Measurements from ENCODE around the gene POU2F2.

The POU2F2 gene

DNA sequence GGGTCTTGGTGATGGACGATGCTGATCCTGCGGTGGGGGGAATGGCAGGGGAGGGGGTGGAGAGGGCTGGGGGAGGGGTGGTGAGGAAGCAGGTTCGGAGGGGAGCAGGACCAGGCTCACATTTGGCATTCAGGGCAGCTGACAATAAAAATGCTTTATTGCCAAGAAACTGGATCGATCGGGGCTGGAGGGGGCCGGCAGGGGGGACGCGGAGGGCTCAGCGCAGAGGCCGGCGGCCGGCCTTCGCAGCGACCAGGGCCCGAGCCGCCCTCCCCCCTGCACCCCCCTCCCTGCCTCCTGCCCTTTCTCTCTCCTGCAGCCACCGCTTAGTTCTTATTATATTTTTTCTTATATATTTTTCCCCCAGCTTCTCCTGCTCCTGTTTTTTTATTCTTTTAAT is 18.1 kb upstream of the POU2F2 start:
- DNase-seq (ENCODE audit: low read depth), result no peak
- no peak overlapping the region for H3K4me3 ChIP-seq (replicated peaks; ENCODE audit: low read depth, low read length)
- TF ChIP-seq, protein P1, sequence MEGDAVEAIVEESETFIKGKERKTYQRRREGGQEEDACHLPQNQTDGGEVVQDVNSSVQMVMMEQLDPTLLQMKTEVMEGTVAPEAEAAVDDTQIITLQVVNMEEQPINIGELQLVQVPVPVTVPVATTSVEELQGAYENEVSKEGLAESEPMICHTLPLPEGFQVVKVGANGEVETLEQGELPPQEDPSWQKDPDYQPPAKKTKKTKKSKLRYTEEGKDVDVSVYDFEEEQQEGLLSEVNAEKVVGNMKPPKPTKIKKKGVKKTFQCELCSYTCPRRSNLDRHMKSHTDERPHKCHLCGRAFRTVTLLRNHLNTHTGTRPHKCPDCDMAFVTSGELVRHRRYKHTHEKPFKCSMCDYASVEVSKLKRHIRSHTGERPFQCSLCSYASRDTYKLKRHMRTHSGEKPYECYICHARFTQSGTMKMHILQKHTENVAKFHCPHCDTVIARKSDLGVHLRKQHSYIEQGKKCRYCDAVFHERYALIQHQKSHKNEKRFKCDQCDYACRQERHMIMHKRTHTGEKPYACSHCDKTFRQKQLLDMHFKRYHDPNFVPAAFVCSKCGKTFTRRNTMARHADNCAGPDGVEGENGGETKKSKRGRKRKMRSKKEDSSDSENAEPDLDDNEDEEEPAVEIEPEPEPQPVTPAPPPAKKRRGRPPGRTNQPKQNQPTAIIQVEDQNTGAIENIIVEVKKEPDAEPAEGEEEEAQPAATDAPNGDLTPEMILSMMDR (IDR thresholded peaks at IDR 0.05; ENCODE audit: low read length, missing control alignments), result no peak

DNA sequence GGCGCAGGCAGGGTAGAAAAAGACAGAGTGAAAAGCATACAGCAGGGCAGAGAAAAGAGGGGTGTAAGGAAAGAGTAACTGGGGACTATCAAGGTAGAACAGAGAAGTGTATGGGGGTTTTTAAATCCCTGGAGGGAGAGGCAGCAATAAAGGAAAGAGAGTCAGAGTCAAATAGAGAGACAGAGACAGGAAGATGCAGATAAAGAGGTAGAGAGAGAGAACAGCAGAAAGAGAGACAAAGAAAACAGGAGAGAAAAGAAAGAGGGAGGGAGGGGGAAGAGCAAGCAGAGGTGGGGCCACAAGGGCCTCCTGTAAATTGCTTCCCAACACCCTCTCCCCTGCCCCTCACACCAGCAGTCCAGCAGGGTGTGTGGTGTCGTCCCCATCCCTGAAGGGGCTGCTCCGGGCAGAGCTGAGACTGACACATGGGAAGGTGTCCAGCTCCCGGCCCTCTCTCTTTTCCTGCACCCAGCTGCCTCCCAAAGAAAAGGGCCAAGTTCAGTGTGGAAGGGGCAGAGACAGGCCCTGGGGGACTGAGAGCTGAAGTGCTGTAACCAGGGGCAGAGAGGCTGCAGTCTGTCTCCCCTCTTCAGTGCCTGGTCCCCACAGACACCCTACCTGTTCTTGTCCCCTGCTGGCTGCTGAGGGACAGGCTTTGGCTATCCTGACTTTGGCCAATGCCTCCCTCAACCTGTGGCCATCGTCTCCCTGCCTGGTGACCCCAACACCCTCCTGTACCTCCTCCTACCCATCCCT is 17.4 kb upstream of the POU2F2 start:
- DNase-seq (ENCODE audit: low read depth), result no peak
- TF ChIP-seq, protein P1 (IDR thresholded peaks at IDR 0.05; ENCODE audit: low read length, missing control alignments), result no peak
- no peak overlapping the region for H3K4me3 ChIP-seq (replicated peaks; ENCODE audit: low read depth, low read length)

DNA sequence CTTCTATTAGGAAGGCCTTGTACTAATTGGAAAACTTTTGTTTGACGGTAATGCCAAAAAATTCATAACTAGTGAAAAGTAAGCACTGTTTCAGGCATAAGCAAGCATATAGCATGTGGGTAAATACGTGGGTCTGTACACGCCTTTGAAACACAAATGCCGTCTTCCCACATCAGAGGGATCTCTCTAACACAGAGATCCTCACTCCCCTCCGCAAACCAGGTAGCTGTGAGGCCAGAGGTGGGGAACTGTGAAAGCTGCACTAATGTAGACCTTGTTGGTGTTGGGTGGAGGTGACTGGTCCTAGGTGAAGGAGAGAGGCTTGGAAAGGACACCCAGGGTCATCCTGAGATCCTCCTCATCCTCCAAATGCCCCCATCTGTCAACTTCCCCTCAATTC is 16.0 kb upstream of the POU2F2 start:
- DNase-seq (ENCODE audit: low read depth), result no peak
- TF ChIP-seq, protein P1 (IDR thresholded peaks at IDR 0.05; ENCODE audit: low read length, missing control alignments), result no peak

DNA sequence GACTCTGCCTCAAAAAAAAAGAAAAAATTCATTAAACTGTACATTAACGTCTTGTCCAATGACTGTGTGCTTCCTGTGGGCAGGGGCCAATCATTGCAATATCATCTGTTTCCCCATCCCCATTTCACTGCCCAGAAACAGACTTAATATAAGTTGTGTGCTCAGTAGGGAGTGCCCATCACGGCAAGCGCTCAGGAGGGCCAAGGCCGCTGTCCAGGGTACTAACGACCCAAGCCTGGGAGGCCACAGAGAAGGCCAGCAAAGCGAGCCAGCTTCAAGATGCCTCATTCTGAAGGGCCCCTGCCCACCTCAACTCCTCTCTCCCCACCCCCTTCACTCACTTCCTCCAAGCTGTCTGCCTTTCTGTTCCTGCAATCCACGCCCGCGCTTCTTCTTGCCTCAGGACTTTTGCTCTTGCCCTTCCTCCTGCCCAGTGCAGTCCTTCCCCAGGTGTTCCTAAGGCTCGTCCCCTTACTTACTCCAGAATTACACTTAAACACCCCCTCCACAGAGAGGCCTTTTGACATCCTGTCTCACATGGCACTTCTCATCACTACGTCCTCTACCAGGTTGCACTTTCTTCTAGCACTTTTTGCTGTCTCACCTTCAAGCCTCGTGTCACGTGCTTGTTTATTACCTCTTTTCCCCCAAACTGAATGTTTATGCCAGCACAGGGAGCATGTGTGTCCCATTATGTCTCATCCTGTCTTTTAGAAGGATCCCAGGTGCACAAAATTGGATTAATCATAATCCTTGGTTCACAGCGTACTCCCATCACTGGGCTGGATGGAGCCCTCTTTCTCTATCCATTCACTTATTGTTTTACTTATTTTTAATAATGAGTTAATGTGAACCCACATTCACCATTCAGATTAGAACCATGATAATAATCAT is 11.3 kb upstream of the POU2F2 start:
- DNase-seq (ENCODE audit: low read depth), result peak; percentile 58
- no peak overlapping the region for H3K4me3 ChIP-seq (replicated peaks; ENCODE audit: low read depth, low read length)
- TF ChIP-seq, protein P1 (IDR thresholded peaks at IDR 0.05; ENCODE audit: low read length, missing control alignments), result no peak

More for the DNA sequence above, 16.0 kb upstream of the POU2F2 start:
- H3K4me3 ChIP-seq (replicated peaks; ENCODE audit: low read depth, low read length), result no peak overlapping the region

DNA sequence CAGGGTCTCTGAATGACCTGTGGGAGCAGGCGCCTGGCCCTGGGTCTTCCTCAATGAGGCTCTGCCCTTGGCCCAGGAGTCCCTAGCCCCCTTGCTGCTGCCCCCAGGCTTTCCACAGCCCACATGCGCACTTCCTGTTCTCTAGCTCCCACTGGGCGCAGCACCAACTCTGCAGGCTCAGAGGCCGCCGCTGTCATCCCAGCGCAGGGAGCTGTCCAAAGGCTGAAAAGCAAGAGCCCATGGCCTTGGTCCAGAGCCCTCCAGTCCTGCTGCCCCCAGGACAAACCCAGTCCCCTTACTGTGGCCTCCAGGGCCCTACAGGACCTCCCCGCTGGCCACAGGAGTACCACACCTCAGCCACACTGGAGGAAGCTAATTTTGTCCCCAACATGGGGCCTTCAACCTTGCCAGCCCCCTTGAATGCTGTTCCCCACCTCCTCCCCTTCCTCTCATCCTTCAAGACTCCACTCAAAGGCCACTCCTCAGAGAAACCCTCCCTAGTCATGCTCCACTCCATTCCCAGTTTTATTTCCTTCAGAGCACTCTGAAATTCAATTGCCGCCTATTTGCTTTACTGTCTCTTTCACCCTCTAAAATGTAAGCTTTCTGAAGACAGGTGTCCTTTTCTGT is 8.0 kb upstream of the POU2F2 start:
- DNase-seq (ENCODE audit: low read depth), result peak; percentile 81
- no peak overlapping the region for H3K4me3 ChIP-seq (replicated peaks; ENCODE audit: low read depth, low read length)
- TF ChIP-seq, protein P1 (IDR thresholded peaks at IDR 0.05; ENCODE audit: low read length, missing control alignments), result no peak

DNA sequence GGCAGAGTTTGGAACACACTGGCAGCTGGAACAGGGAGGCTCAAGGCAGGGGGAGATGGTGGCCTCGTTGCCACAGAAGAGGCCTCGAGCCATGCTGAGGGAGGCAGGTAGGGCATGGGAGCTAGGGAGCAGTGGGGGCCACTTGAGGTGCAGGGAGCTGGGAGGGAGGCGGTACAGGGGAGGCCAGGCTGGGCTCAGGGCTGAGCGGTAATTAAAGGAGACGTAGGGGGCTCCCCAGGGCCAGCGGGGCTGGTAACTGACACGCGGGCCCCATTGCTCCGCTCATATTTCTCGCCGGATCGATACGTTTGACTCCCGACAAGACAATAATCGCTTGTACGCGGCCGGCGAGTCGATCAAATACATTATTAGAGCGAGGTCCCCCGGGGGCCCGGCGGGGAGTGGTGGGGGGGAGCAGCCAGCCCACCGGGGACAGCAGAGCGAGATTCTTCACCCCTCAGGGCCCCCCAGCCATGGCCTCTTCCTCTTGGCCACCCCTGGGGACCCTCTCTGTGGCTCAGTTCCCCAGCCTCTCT is 2.4 kb upstream of the POU2F2 start:
- TF ChIP-seq, protein P1 (IDR thresholded peaks at IDR 0.05; ENCODE audit: low read length, missing control alignments), result no peak

More for the DNA sequence above, 2.4 kb upstream of the POU2F2 start:
- DNase-seq (ENCODE audit: low read depth), result no peak
- H3K4me3 ChIP-seq (replicated peaks; ENCODE audit: low read depth, low read length), result no peak overlapping the region
